ENCODE data around the gene DDX42.

DNA sequence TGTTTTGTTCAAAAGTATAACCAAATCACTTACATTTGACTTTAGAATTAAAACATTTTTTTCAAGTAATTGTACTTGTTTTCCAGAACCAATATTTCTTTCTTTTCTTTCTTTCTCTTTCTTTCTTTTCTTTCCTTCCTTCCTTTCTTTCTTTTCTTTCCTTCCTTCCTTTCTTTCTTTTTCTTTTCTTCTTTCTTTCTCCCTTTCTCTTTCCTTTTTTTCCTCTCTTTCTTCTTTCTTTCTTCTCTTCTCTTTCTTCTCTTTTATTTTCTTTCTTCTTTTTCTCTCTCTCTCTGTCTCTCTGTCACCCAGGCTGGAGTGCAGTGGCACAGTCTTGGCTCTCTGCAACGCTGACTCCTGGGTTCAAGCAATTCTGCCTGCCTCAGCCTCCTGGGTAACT, 26.8 kb downstream of the DDX42 start:
- no peak for TF ChIP-seq POLR2A (IDR thresholded peaks at IDR 0.05; ENCODE audit: low read length)
- no peak for TF ChIP-seq RNF2 (IDR thresholded peaks at IDR 0.05; ENCODE audit: borderline replicate concordance, low read depth)
